SJCRH30 (cell line): Measurements from ENCODE around the gene APOL2. TPM values are rescaled to one million over a fixed set of nuclear protein-coding genes. Genes with fewer than 3 reads are reported as not detected.
"Not testable (repeated sequence)": the region's sequence is repeated elsewhere in the genome, so short reads cannot be mapped to it uniquely, and the experiment has no call there.

Source experiments
- DNase-seq, 2 experiments: peaks; one replicate each; pipeline ENCODE4 v3.0.0-alpha.2; 2015 to 2020
- H3K27ac ChIP-seq: fragments of 250-450 bp; sonication (Bioruptor Pico); 2 replicates; pipeline ENCODE4 v1.5.1; 2020; ENCODE audit warnings: mild to moderate bottlenecking, moderate library complexity
- H3K27me3 ChIP-seq: fragments of 250-450 bp; sonication (Bioruptor Pico); 2 replicates; pipeline ENCODE4 v1.5.1; 2020; ENCODE audit warnings: mild to moderate bottlenecking, moderate library complexity
- H3K36me3 ChIP-seq: fragments of 250-450 bp; sonication (Bioruptor Pico); 2 replicates; pipeline ENCODE4 v1.5.1; 2020; ENCODE audit warnings: mild to moderate bottlenecking, moderate library complexity
- H3K4me1 ChIP-seq: fragments of 250-450 bp; sonication (Bioruptor Pico); 2 replicates; pipeline ENCODE4 v1.5.1; 2020; ENCODE audit warnings: mild to moderate bottlenecking, moderate library complexity
- H3K4me3 ChIP-seq: fragments of 250-450 bp; sonication (Bioruptor Pico); 2 replicates; pipeline ENCODE4 v1.5.1; 2020; ENCODE audit warnings: mild to moderate bottlenecking, moderate library complexity
- H3K9me3 ChIP-seq: fragments of 250-450 bp; sonication (Bioruptor Pico); replicated peaks from 2 replicates; pipeline ENCODE4 v1.5.1; 2020; ENCODE audit warnings: mild to moderate bottlenecking, moderate library complexity
- total RNA-seq: library from RNA; depleted of rRNA; stranded (reverse); fragments of >200 nt; shearing (Covaris generic); gene quantifications from 2 replicates; pipeline ENCODE4 v1.2.3, GENCODE V29; 2014

Gene APOL2
- total RNA-seq, 1 experiment from 2014 or later = 1.9 TPM

DNA sequence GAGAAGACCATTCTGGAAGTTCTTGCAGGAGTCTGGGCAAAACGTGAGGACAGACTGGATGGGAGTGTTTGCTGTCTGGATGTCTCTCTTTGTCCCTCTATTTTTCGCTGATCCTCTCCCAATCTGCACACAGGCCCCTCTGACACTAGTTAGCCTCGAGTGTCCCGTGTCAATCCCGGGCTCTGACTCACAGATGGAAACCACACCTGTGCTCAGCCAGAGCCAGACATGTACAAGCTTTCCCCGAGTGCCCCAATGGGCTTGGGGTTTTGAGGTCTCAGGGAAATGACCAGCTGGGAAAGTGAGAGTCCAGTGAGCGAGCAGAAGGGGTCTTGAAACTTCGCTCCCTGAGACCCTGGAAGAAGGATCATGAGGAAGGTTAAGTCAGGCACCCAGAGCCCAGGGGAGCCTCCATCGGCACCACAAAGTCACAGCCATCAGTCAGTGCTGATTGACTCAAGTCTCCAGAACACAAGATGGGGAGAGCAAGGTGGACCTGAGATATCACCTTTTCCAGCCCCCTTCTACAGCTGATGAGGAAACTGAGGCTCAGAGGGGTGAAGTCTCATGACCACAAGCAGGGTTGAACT, 13.9 kb downstream of the APOL2 start:
- Histone ChIP-seq H3K9me3 (no peaks in the 10 kb centered on the region), H3K27me3 (peaks cover 6% of the 10 kb centered on the region; the same call in 1 of the 2 replicates), H3K4me1 (no peaks in the 10 kb centered on the region; the same call in 1 of the 2 replicates), H3K4me3 (no peak overlapping the region), H3K36me3 (no peaks in the 10 kb centered on the region), H3K27ac (no peak overlapping the region)
- DNase-seq = no peak

DNA sequence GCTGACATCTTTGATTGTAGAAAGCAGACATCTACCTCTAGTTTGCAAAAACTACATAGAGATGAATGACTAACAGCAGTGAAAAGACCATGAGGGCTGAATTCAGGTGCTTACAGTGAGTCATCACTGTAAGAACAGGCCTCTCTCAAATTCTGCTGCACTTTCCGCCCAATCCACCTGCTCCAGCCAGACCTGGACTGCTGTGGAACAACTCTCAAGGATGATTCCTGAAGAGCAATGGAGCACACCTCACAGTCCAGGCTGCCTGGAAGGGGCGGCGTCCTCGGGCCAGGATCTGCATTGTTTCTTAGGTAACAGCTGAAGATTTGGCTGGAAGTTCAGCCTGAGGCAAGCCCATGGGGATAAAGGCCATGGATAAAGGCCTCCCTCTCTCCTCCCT, 15.1 kb downstream of the APOL2 start:
- H3K36me3 ChIP-seq = no peaks in the 10 kb centered on the region
- no peaks in the 10 kb centered on the region for H3K9me3 ChIP-seq
- H3K4me3 ChIP-seq = no peak overlapping the region
- no peak for DNase-seq
- no peak overlapping the region for H3K27ac ChIP-seq
- peaks cover 6% of the 10 kb centered on the region; the same call in 1 of the 2 replicates for H3K27me3 ChIP-seq
- no peaks in the 10 kb centered on the region; the same call in 1 of the 2 replicates for H3K4me1 ChIP-seq

DNA sequence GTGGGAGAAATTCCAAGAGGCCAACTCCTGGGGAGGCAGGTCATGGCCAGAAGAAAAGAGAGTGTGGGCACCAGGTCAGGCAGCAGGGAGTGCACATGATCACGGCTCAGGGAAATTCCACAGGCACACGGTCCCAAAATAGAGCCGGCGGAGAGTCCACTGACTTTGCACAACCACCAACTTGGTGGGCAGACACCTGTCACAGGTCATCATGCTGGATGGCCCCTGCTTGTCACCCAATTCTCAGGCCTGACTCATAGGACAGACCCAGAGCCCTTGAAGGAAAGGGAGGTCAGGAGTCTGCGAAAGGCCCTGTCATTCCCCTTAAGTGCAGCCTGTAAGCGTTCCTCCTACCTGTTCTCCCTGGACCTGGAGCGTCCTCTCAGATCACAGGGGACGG, 15.8 kb downstream of the APOL2 start:
- Histone ChIP-seq H3K27me3 (peaks cover 6% of the 10 kb centered on the region; the same call in 1 of the 2 replicates), H3K4me1 (no peaks in the 10 kb centered on the region; the same call in 1 of the 2 replicates), H3K9me3 (no peaks in the 10 kb centered on the region), H3K27ac (no peak overlapping the region), H3K36me3 (no peaks in the 10 kb centered on the region), H3K4me3 (no peak overlapping the region)
- peak; percentile 24 to 49 for DNase-seq

DNA sequence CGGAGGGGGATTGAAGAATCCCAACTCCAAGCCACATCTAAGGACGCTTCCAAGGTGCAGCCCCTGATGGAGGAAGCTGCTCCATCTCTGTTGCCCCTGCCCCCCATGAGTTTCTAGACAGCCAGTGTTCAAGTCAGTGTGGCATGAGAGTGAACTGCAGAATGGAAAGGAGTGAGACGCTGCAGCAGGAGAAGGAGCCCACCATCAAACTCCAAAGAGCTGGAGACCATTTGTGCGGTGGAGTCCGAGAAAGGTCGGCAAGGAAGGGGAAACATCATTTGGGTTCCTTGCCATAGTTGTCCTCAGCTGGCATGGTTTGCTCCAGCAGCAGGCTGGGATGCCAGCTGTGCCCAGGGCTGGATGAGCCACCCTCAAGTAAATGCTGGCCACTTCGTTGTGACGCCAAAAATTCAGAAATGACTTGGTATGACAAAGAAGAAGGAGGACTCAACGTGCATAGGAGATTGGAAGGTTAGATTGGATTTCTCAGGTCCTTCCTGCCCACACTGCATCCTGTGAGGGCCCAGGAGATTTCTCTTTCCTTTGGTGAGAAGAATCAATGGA, 16.4 kb downstream of the APOL2 start:
- Histone ChIP-seq H3K27me3 (peaks cover 6% of the 10 kb centered on the region; the same call in 1 of the 2 replicates), H3K4me3 (no peak overlapping the region), H3K4me1 (no peaks in the 10 kb centered on the region; the same call in 1 of the 2 replicates), H3K27ac (no peak overlapping the region), H3K36me3 (no peaks in the 10 kb centered on the region), H3K9me3 (no peaks in the 10 kb centered on the region)
- DNase-seq = no peak

DNA sequence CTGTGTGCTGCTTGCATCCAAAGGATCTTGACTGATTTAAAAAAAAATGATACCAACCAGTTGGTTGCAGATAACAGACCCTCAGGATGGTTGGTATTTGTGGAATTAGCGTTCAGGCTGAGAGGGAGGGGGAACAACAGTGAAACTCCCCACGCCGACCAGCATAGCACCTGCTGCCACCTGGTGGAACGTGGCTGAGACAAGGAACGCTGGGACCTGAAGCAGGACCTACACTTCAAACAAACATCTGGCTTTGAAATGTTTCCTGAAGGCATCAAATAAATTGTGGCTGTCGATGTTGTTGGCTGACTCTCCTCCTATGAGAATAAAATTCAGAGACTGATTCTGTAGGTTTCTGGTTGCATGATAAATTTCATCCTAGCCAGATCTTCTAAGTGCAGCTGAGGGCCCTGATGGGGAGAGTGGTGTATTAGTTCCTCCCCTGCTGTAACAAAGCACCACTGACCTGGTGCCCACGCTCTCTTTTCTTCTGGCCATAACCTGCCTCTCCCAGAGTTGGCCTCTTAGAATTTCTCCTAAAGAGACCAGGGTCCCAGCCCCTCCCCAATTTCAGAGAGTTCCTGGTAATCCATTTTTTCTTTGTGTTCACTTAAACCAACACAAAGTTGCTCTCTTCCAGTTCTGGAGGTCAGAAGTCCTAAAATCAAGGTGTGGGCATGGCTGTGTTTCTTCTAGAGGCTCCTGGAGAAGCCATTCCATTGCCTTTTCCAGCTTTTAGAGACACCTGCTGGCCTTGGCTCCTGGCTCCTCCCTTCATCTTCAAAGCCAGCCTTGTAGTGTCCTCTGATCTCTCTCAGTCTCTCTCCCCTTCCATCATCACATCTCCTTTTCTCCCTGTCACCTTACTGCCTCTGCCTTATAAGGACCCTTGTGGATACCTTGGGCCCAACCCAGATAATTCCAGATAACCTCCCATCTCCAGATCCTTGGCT, 17.3 kb downstream of the APOL2 start:
- Histone ChIP-seq H3K4me3 (no peak overlapping the region), H3K36me3 (no peaks in the 10 kb centered on the region), H3K4me1 (no peaks in the 10 kb centered on the region; the same call in 1 of the 2 replicates), H3K9me3 (no peaks in the 10 kb centered on the region), H3K27ac (no peak overlapping the region), H3K27me3 (peaks cover 6% of the 10 kb centered on the region; the same call in 1 of the 2 replicates)
- peak in 1 of 2 experiments; percentile 15 for DNase-seq

DNA sequence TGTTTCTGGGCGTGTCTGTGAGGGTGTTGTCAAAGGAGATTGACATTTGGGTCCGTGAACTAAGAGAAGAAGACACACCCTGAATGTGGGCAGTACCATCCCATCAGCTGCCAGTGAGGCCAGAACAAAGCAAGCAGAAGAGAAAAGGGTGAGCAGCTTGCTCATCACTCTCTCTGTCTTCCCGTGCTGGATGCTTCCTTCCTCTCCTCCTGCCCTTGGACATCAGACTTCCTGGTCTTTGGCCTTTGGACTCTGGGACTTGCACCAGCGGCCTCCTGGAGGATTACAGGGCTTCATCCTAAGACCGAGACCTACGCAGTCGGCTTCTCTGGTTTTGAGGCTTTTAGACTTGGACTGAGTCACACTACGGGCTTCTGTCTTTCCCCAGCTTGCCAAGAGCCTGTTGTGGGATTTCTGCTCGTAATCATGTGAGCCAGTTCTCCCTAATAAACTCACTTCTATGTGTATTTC, 18.8 kb downstream of the APOL2 start:
- Histone ChIP-seq H3K27ac (no peak overlapping the region), H3K4me1 (no peaks in the 10 kb centered on the region; the same call in 1 of the 2 replicates), H3K4me3 (no peak overlapping the region), H3K27me3 (peaks cover 6% of the 10 kb centered on the region; the same call in 1 of the 2 replicates), H3K9me3 (no peaks in the 10 kb centered on the region), H3K36me3 (no peaks in the 10 kb centered on the region)
- no peak for DNase-seq

DNA sequence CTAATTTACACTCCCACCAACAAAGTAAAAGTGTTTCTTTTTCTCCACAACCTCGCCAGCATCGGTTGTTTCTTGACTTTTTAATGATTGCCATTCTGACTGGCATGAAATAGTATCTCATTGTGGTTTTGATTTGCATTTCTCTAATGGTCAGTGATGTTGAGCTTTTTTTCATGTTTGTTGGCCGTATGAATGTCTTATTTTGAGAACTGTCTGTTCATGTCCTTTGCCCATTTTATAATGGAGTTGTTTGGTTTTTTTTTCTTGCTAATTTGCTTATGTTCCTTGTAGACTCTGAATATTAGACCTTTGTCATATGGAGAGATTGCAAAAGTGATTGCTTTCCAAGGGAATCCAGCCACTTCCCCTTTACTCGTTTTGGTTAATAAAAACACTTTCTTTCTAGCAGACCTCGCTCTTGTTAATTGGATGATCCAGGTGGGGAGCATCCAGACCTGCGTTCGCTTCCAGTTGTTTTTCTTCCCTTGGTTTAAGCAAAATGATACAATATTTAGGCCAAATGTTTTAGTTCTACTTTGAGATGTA, 20.6 kb downstream of the APOL2 start:
- H3K27me3 ChIP-seq = peaks cover 6% of the 10 kb centered on the region; the same call in 1 of the 2 replicates
- H3K36me3 ChIP-seq = no peaks in the 10 kb centered on the region
- DNase-seq = no peak
- H3K9me3 ChIP-seq = no peaks in the 10 kb centered on the region
- H3K27ac ChIP-seq = no peak overlapping the region
- no peaks in the 10 kb centered on the region; the same call in 1 of the 2 replicates for H3K4me1 ChIP-seq
- H3K4me3 ChIP-seq = no peak overlapping the region

DNA sequence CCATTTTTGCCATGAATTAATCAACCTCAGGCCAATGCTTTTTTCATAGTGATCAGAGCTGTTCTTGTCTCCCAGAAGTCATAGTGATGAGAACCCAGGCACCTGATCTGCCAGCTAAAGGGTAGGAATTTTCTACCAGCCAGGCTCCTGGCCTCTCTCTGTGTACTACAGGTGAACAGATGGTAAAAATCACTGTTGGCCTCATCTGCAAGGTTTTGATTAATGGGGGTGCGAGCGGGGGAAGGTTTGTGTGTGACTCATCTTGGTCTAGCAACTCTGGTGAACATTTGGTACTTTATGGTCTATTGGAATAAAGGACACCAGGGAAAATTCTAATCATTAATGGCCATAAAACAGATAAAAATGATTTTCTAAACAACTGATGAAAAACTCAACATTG, 23.3 kb downstream of the APOL2 start:
- Histone ChIP-seq H3K27ac (no peak overlapping the region), H3K4me1 (no peaks in the 10 kb centered on the region; the same call in 1 of the 2 replicates), H3K9me3 (no peaks in the 10 kb centered on the region), H3K4me3 (no peak overlapping the region), H3K27me3 (no peaks in the 10 kb centered on the region), H3K36me3 (no peaks in the 10 kb centered on the region)
- DNase-seq = no peak

DNA sequence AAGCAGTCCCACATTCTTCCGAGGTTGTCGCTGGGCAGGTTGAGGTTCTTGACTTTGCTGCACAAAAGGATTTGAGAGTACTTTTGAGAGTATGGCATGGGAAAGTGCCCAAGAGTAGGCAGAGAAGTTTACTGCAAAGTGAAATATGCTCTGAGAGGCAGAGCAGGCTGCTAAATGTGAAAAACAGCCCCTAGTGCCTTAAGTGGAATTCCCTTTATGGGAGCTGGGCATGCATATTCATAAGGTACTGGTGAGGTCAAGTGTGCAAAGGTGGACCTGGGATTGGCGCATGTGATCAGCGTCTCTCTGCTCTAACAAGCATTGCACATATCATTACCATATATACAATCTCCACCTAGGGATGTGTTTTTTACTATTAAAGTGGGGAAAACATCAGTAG, 25.7 kb downstream of the APOL2 start:
- H3K27ac ChIP-seq = no peak overlapping the region

DNA sequence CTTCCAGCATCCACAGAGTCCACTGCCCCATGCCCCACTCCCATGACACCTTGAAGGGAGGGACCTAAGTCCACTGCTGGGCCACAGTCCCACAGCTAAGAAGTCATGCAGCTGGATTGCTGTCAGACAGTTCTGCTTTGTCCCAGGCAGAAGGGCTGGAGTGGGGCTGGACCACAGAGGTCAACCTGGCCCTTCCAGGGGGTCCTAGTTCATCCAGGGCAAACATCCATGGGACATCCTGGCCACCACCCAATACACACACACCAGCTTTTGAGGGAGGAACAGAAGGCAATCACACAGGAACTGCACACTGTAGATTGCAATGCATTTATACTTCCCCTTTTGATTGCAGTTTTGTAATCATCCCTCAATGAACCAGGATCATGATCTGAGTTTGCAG, 26.4 kb downstream of the APOL2 start:
- Histone ChIP-seq H3K9me3 (no peaks in the 10 kb centered on the region), H3K36me3 (no peaks in the 10 kb centered on the region), H3K4me3 (no peak overlapping the region), H3K4me1 (no peaks in the 10 kb centered on the region), H3K27ac (no peak overlapping the region), H3K27me3 (no peaks in the 10 kb centered on the region)
- no peak for DNase-seq

More for the DNA sequence above, 25.7 kb downstream of the APOL2 start:
- H3K4me1 ChIP-seq = no peaks in the 10 kb centered on the region
- no peaks in the 10 kb centered on the region for H3K27me3 ChIP-seq
- H3K9me3 ChIP-seq = no peaks in the 10 kb centered on the region
- H3K4me3 ChIP-seq = no peak overlapping the region
- H3K36me3 ChIP-seq = no peaks in the 10 kb centered on the region
- no peak for DNase-seq

DNA sequence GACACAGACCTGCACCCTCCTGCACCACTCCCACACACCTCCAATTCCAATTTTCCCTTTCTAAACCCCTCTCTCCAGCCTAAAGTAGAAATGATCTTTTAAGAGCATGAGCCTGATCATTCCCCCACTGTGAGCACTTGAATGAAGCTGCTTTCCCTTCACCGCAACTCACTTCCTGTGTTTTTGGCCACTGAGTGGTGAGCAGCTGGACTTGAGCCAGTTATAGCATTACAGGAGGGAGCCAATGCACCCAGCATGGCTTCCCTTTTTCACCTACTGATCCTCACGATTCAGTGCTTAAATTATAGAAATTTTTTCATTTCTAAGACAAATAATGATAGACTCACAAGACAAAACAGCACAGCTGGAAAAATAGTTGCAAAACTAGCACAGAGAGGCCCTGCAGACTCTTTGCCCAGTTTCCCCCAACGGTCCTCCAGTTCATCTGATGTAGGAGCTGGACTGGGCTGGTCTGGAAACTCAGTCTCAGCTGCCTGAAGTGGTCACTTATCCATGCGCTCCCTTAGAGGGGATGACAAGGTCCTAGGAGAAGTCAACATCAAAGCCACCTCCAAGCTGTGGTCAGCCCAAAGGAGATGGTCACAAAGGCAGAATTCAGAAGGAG, 28.0 kb downstream of the APOL2 start:
- peak; percentile 21 to 53 for DNase-seq
- H3K4me3 ChIP-seq = no peak overlapping the region

DNA sequence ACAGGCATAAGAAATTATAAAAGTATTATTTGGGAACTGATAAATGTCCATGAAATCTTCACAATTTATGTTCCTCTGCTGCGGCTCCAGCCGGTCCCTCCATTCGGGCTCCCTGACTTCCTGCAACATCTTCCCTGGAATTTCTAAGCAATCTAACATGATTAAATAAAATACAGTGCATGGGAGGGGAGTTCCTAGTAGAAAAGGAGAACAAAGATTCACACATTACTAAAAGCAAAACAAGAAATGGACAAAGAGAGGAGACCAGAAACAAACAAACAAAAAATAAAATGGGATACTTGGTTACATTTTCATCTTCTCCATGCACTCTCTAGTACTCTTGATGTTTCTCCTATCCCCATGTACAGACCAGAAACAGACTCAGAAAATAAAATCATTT, 29.1 kb downstream of the APOL2 start:
- H3K4me1 ChIP-seq = no peaks in the 10 kb centered on the region
- H3K36me3 ChIP-seq = no peaks in the 10 kb centered on the region
- no peak overlapping the region for H3K4me3 ChIP-seq
- DNase-seq = no peak
- no peaks in the 10 kb centered on the region for H3K27me3 ChIP-seq
- no peak overlapping the region for H3K27ac ChIP-seq
- no peaks in the 10 kb centered on the region for H3K9me3 ChIP-seq

More for the DNA sequence above, 28.0 kb downstream of the APOL2 start:
- Histone ChIP-seq H3K36me3 (no peaks in the 10 kb centered on the region), H3K4me1 (no peaks in the 10 kb centered on the region), H3K27me3 (no peaks in the 10 kb centered on the region), H3K27ac (no peak overlapping the region), H3K9me3 (no peaks in the 10 kb centered on the region)

DNA sequence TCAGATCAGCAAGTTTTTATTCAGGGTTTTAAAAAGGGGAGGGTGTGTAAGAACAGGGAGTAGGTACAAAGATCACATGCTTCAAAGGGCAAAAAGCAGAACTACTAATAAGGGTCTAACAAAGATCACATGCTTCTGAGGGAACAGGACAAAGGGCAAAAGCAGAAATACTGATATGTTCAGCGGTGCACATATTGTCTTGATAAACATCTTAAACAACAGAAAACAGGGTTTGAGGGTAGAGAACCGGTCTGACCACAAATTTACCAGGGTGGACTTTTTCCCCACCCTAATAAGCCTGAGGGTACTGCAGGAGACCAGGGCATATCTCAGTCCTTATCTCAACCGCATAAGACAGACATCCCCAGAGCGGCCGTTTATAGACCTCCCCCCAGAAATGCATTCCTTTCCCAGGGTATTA, 29.8 kb downstream of the APOL2 start:
- not testable (repeated sequence) for H3K27ac ChIP-seq, H3K4me1 ChIP-seq, DNase-seq, H3K9me3 ChIP-seq, H3K4me3 ChIP-seq, H3K27me3 ChIP-seq, H3K36me3 ChIP-seq

DNA sequence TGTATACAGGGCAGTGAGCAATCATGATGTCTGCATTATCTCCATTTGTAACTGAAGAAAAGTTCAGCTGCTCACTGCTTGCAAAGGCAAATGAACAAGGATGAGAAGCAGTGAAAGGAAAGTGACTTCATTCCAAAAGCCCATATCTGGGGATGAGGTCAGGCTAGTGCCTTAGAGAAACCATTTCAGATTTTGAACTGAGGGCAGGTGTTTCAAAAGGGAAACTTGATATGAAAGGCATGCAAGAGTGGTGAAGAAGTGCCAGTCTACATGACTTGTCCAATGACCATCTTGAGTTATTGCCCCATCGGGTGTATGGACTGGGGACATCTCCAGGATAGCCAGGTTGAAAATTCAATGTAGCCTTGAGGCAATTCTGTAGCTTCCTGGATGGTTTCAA, 30.4 kb downstream of the APOL2 start:
- Histone ChIP-seq H3K27ac (no peak overlapping the region), H3K36me3 (no peaks in the 10 kb centered on the region), H3K4me3 (no peak overlapping the region), H3K4me1 (no peaks in the 10 kb centered on the region), H3K9me3 (no peaks in the 10 kb centered on the region), H3K27me3 (no peaks in the 10 kb centered on the region)
- DNase-seq = no peak
